HG02981 (cell line): ENCODE results near the gene KMT2E.

Source experiments
- ATAC-seq: cut with Tn5 transposase; IDR thresholded peaks from one replicate; pipeline ENCODE4 v1.9.1; 2021; ENCODE audit warnings: mild to moderate bottlenecking, moderate library complexity; ENCODE audit not compliant: unreplicated experiment

Gene KMT2E

DNA sequence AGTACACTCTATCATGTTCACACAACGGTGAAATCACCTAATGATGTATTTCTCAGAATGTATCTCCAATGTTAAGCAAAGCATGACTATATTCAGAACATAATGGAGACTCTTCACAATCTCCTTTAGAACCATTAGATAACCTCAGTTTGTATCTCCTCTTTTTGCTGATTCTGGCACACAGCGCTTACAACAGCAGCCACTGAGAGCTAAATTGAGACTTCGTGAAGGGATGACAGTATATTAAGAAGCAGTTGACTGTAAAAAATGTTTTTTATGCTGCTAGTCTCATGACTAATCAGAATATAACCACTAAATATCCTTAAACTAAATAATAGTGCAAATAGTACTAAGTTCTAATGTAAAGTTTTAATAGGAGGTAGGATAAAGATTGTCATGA lies 46.9 kb downstream of the KMT2E start:
- ATAC-seq: no peak

DNA sequence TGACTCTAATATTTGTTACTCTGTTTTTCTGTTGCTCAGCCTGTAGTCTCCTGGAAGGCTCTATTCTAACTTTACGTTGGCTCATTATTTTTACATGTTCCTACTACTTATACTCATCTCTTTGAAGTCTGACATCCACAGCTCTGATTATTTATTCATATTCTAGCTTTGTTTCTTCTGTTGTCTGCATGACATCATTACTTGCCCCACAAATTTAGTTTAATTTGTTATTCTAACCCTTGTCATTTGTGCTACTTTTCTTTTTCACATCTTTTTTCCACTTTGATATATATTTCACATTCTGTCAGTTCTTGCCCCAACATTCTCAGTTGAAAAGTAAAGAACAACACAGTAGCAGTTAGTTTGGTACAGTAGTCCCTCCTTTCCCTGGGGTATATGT lies 51.1 kb downstream of the KMT2E start:
- ATAC-seq: no peak

DNA sequence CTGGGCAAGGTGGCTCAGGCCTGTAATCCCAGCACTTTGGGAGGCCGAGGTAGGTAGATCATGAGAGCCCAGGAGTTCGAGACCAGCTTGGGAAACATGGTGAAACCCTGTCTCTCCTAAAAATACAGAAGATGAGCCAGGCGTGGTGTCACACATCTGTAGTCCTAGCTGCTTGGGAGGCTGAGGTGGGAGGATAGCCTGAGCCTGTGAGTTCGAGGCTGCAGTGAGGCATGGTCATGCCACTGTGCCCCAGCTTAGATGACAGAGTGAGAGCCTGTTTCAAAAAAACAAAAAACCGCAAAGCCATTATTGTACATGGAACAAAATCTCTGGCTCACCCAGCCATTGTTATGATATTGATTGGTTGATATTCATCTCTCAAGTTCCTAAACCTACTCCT lies 53.7 kb downstream of the KMT2E start:
- no peak for ATAC-seq

DNA sequence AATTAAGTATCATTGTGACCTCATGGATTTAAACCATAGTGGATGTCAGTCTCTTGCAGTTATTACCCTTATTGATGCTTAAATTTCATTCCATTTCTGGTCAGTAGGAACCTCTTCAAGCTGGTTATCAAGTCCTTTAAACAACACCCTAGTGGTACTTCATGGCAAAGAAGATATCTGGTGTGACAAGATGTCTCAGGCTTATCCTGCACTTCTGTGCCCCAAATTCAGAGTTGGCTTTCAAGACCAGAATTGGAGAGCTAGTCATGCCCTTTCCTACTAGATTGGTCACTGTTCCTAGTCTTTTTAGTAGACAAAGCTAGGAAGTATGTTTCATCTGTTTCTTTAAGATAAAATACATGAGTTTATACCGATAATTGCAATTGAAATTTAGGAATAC lies 54.9 kb downstream of the KMT2E start:
- no peak for ATAC-seq

DNA sequence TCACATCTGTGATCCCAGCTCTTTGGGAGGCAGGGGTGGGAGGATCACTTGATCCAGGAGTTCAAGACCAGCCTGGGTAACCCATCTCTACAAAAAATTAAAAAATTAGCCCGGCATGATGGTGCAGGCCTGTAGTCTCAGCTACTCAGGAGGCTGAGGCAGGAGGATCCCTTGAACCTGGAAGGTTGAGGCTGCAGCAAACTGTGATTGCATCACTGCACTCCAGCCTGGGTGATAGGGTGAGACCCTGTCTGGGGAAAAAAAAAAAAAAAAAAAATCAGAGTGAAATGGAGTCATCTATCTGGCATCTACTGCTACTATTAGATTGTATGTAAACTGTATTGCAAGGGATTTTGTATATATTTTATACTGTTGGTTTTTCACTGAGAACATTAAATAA lies 59.1 kb downstream of the KMT2E start:
- ATAC-seq: no peak

DNA sequence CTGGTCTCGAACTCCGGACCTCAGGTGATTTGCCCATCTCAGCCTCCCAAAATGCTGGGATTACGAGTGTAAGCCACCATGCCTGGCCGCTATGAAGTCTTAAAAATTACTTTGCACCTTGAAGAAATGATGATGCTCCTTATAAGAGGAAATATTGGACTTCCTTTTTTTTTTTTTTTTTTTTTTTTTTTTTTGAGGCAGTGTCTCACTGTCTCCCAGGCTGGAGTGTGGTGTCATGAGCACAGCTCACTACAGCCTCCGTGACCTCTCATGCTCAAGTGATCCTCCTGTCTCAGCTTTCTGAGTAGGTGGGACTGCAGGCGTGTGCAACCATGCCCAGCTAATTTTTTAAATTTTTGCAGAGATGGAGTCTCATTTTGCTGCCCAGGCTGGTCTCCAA lies 65.3 kb downstream of the KMT2E start:
- no peak for ATAC-seq

DNA sequence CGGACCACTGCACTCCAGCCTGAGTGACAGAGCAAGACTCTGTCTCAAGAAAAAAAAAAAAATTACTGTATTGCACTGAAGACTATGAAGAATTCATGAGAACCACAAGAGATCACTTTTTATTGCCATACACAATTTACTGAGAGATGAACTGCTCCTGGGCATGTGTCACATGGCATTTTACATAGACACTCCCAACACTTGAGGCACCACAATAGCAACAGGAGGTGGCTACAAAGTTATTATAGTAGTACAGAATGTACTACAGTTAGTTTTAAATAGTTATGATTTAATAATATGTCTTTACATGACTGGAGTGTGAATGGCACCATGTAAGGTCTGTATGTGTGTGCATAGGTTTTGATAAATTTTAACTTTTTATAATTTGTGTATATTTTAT lies 70.6 kb downstream of the KMT2E start:
- ATAC-seq: no peak

DNA sequence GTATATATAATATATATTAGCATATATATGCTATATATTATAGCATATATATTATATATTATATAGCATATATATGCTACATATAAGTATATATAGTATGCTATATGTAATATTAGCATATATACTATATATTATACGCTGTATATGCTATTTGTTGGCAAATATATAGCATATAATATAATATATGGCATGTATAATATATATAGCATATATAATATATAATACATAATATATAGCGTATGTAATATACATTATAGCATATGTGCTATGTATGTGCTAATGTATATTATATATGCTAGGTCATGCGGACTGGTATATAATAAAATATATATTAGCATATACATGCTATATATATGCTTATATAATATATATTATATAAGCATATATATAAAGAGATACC lies 72.8 kb downstream of the KMT2E start:
- no peak for ATAC-seq

DNA sequence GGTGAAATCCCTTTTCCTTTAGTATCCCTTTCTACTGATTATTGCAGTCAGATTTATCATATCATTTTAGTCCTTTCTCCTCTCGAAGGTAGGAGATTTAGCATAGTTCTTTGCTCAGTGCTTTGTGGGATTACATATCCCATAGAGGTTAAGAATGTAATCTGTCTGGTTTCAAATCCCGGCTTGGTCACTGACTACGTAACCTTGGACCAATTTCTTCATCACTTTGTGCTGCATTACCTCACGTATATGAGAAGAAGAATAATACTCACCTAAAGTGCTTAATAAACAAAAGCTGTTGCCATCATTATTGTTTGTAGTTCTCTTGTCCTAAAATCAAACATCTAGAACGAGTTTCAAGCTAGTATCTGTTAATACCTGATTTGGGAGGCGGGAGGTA lies 74.0 kb downstream of the KMT2E start:
- ATAC-seq: no peak

DNA sequence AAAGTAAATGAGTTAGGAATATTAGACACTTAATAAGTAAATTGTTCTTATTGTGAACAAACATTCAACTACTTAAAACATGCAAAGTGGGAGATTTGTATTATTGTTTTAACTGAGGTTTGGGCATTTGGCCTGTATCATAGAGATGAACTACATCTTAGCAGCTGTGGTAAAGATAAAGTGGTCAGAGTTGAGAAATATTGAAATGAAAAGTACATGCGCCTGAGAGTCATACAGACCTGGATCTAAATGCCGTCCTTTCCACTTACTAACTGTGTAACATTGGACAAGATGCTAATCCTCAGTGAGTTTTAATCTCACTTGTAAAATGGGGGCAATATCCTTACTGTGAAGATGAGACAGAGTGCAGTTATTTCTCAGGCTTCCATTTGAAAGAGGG lies 74.5 kb downstream of the KMT2E start:
- ATAC-seq: no peak

DNA sequence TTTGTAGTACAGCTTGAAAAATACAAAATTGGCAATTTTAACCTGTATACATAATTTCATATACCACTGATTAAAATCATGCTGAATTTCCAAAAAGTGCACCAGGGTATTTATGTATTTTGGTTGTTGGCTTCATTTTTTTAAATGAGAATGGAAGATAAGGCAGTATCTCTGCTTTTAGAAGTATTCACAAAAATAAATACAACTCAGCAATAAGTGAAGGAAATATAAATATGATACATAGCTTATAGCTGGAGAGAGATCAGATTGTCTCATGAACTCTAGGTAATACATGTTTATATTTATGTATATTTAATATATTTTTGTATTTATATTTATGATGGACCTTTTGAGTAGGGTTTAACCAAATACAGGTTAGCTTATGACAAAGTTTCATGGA lies 81.0 kb downstream of the KMT2E start:
- ATAC-seq: no peak

DNA sequence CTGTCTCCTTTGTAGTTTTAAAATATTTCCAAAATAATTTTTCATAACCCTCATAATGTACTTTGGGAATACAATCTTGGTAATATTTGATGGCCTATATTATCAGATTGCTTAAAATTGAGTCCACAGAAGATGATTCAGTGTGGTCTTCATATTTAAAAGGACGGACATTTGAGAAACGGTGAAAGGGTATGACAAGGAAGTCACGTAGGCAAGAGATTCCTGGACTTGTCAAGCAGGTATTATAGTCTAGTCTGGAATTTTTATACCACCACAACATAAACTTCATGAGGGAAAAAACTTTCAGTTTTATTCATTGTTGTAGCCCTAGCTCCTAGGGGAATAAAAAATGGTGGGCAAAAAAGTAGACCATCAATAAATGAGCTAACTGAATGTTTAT lies 82.3 kb downstream of the KMT2E start:
- no peak for ATAC-seq

DNA sequence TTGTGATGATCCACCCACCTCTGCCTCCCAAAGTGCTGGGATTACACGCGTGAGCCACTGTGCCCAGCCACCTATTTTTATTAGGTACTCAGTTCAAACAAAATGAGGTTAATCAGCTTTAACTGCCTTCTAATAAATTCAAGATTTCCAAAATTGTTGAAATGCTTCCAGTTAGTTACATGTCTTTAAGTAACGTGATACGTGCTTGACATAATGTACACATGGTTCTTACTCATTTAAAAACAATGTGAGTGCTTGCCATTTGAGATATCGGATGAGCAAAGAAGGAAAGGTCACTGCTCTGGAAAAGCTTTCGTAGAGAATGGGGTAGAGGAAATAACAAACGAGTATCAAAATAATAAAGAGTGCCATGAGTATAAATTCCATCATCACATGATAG lies 83.6 kb downstream of the KMT2E start:
- no peak for ATAC-seq

DNA sequence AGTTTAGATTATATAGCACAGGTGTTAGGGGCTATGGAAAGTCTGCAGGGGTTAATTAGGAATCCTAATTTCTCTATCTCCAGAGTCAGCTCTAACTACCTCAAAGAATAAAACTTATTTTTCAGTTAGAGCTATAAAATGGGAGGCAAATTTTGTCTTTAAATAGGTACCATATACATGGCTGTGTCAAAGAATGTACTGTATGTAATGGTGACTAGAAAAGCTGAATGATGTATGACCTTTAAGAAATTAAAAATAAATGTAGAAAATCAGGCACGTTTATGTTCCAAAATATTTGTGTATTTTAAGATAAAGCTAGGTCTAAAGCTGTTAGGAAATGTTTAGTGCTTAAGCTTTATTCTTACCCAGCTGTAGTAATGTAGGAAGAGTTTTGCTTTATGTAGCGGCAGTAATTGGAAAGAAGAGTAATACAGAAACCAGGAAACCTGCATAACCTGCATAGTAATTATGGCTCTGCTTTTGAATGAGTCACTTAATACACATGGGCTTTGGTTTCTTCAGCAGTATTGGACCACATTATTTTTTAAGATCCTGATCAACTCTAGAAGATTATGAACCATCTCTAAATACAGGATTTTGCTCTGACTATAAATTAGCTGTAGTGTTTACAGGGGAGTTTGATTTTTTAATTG lies 85.0 kb downstream of the KMT2E start:
- ATAC-seq: peak; percentile 69

DNA sequence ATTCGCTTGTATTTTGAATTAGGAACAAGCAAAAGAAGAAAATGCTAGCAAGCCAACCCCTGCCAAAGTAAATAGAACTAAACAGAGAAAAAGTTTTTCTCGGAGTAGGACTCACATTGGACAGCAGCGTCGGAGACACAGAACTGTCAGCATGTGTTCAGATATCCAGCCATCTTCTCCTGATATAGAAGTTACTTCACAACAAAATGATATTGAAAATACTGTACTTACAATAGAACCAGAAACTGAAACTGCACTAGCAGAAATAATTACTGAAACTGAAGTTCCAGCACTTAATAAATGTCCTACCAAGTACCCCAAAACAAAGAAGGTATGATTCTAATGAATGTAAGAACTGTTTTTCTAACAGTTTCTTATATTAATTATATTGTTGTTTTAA lies 87.9 kb downstream of the KMT2E start:
- ATAC-seq: peak; percentile 66

DNA sequence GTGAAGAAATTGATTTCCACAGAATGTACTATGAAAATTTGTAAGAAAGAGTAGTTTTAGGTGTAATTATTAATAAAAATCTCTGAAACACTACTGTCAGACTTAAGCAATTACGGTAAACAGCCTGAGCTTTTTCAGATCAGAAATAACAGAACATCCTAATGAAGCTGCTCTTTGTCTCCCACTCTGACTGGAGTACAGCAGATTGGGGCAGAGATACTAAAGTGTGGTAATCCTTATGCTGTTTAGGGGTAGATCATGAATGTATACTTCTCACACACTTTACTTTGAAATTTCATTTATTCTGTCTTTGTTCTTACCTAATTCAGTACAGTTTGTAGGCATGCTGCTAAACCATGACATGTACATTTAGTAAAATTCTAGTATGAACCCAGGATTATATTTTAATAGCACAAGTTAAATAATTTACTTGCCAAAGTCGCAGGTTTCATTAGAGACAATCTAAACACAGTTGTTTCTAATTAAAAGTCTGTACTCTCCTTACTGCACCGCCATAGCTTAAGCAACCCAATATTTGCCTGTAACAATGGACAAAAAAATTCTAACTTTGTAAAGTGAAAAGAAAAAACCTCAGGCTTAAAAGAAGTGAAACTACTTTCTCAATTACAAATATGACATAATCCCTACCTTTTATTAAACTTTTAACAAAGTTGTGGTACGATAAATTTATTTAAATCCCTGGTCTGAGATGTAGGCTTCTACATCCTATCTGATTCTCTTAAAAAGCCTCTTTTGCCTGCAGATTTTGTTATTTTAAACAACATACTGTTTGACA lies 88.8 kb downstream of the KMT2E start:
- no peak for ATAC-seq

DNA sequence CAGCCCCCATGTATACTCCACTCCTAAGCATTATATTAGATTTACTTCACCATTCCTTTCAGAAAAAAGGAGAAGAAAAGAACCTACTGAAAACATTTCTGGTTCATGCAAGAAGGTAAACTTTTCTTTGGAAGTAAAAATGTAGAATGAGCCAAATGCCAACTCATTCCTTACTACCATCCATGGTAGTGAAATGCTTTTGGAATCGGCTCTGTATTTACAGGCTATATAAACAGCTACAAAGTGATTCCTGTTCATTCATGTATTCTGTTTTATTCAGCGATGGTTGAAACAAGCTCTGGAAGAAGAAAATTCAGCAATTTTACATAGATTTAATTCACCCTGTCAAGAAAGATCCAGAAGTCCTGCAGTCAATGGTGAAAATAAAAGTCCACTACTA lies 91.6 kb downstream of the KMT2E start:
- no peak for ATAC-seq

DNA sequence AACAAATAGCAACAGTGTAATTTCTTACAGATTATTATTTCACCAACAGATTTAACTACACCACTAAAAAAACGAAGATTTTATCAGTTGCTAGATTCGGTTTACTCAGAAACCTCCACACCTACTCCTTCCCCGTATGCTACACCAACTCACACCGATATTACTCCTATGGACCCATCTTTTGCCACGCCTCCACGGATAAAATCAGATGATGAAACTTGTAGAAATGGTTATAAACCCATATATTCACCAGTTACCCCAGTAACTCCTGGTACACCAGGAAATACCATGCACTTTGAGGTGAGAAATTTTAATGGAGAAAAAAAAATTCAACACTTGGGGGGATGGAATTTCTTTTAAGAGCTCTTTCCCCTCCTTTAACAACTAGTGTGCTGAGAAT lies 92.5 kb downstream of the KMT2E start:
- no peak for ATAC-seq

DNA sequence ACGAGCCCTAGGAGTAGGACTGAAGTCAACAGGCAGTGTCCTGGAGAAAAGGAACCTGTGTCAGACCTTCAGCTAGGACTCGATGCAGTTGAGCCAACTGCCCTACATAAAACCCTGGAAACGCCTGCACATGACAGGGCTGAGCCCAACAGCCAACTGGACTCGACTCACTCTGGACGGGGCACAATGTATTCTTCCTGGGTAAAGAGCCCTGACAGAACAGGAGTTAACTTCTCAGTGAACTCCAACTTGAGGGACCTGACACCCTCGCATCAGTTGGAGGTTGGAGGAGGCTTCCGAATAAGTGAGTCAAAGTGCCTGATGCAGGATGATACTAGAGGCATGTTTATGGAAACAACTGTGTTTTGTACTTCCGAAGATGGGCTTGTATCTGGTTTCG lies 93.5 kb downstream of the KMT2E start:
- ATAC-seq: no peak

DNA sequence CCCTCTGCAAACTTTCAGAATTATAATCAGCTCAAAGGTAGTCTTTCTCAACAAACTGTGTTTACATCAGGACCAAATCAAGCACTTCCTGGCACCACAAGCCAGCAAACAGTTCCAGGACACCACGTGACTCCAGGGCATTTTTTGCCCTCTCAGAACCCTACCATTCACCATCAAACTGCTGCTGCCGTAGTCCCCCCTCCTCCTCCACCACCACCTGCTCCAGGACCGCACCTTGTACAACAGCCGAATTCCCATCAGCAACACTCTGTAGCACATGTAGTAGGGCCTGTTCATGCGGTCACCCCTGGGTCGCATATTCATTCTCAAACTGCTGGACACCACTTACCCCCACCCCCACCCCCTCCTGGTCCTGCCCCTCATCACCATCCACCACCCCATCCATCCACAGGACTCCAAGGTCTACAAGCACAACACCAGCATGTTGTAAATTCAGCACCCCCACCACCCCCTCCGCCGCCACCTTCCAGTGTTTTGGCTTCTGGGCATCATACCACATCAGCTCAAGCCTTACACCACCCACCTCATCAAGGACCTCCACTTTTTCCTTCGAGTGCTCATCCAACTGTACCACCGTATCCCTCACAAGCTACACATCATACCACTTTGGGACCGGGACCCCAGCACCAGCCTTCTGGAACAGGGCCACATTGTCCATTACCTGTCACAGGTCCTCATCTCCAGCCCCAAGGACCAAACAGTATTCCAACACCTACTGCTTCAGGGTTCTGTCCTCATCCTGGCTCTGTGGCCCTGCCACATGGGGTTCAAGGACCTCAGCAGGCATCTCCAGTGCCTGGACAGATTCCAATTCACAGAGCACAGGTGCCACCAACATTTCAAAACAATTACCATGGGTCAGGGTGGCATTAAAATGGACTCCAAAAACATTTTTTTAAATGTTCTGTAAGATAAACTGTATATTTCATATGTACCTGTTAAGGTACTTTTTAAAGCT lies 98.7 kb downstream of the KMT2E start:
- no peak for ATAC-seq
